Activated CD4-positive, alpha-beta T cell treated with anti-CD3 and anti-CD28 coated beads, Interleukin-2, Interleukin-6, amounts not matched to agents 100 ng/mL and 50 ng/mL, durations not matched to agents 16 hours and 8 hours (primary cell): ENCODE data around the gene MEIS1.

ENCODE experiments used
- DNase-seq: peaks from one replicate; pipeline ENCODE4 v3.0.0-alpha.2; 2020

MEIS1 gene

GRCh38 chr2:66512626-66513025 is 77.7 kb downstream of the MEIS1 start:
- DNase-seq = no peak

GRCh38 chr2:66515743-66516142 is 80.8 kb downstream of the MEIS1 start:
- DNase-seq = no peak

GRCh38 chr2:66516499-66516898 is 81.6 kb downstream of the MEIS1 start:
- no peak for DNase-seq

GRCh38 chr2:66517772-66518171 is 82.8 kb downstream of the MEIS1 start:
- no peak for DNase-seq

- no peak for DNase-seq
These were observed 84.4 kb downstream of the MEIS1 start for GRCh38 chr2:66519264-66519843.

GRCh38 chr2:66521291-66521922 is 86.5 kb downstream of the MEIS1 start:
- no peak for DNase-seq

- no peak for DNase-seq
These were observed 87.9 kb downstream of the MEIS1 start for GRCh38 chr2:66522611-66523376.

- no peak for DNase-seq
These were observed 88.5 kb downstream of the MEIS1 start for GRCh38 chr2:66523377-66523969.

- DNase-seq = no peak
These were observed 89.1 kb downstream of the MEIS1 start for GRCh38 chr2:66523990-66524389.

GRCh38 chr2:66525606-66526005 is 90.7 kb downstream of the MEIS1 start:
- DNase-seq = no peak

GRCh38 chr2:66526180-66526579 is 91.3 kb downstream of the MEIS1 start:
- DNase-seq = no peak

GRCh38 chr2:66528974-66529724 is 94.2 kb downstream of the MEIS1 start:
- no peak for DNase-seq

GRCh38 chr2:66530651-66531050 is 95.7 kb downstream of the MEIS1 start:
- DNase-seq = no peak

- no peak for DNase-seq
These were observed 96.2 kb downstream of the MEIS1 start for GRCh38 chr2:66531155-66531554.

GRCh38 chr2:66531567-66531966 is 96.6 kb downstream of the MEIS1 start:
- DNase-seq = no peak

GRCh38 chr2:66532972-66533868 is 98.3 kb downstream of the MEIS1 start:
- no peak for DNase-seq

- no peak for DNase-seq
These were observed 99.5 kb downstream of the MEIS1 start for GRCh38 chr2:66534461-66534860.

GRCh38 chr2:66535574-66536289 is 100.8 kb downstream of the MEIS1 start:
- DNase-seq = no peak

GRCh38 chr2:66536290-66536673 is 101.4 kb downstream of the MEIS1 start:
- DNase-seq = no peak

GRCh38 chr2:66536997-66537396 is 102.1 kb downstream of the MEIS1 start:
- no peak for DNase-seq

- DNase-seq = no peak
These were observed 103.4 kb downstream of the MEIS1 start for GRCh38 chr2:66538291-66538690.
